ENCODE data around the gene ALG14.

Gene ALG14

DNA sequence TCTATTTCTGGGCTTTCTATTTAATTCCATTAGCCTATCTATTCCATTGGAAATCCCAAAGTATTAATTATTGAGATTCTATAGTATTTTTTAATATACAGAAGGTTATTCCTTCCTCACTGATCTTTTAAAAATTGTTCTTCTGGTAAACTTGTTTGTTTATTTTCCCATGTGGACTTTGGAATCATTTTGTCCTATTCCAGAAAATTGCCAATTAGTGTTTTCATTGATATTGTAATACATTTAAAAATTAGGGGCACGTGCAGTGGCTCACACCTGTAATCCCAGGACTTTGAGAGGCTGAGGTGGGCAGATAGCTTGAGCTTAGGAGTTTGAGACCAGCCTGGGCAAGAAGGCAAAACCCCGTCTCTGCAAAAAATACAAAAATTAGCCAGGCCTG, 36.0 kb upstream of the ALG14 start:
- H3K36me3 ChIP-seq (replicated peaks): no peaks in the 10 kb centered on the region
- no peaks in the 10 kb centered on the region for H3K27me3 ChIP-seq (replicated peaks)
- DNase-seq: no peak
- in situ Hi-C loops (cut with HindIII; ENCODE audit: low pct_ligation_motif_present, low sequenced_read_pairs): no loop called here
- no peak overlapping the region for H3K4me3 ChIP-seq (ENCODE audit: low read depth, low read length)
- TF ChIP-seq, protein P1, sequence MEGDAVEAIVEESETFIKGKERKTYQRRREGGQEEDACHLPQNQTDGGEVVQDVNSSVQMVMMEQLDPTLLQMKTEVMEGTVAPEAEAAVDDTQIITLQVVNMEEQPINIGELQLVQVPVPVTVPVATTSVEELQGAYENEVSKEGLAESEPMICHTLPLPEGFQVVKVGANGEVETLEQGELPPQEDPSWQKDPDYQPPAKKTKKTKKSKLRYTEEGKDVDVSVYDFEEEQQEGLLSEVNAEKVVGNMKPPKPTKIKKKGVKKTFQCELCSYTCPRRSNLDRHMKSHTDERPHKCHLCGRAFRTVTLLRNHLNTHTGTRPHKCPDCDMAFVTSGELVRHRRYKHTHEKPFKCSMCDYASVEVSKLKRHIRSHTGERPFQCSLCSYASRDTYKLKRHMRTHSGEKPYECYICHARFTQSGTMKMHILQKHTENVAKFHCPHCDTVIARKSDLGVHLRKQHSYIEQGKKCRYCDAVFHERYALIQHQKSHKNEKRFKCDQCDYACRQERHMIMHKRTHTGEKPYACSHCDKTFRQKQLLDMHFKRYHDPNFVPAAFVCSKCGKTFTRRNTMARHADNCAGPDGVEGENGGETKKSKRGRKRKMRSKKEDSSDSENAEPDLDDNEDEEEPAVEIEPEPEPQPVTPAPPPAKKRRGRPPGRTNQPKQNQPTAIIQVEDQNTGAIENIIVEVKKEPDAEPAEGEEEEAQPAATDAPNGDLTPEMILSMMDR (IDR thresholded peaks at IDR 0.05; ENCODE audit: low read depth, low read length, missing control alignments): no peak
- no peak overlapping the region for H3K27ac ChIP-seq

DNA sequence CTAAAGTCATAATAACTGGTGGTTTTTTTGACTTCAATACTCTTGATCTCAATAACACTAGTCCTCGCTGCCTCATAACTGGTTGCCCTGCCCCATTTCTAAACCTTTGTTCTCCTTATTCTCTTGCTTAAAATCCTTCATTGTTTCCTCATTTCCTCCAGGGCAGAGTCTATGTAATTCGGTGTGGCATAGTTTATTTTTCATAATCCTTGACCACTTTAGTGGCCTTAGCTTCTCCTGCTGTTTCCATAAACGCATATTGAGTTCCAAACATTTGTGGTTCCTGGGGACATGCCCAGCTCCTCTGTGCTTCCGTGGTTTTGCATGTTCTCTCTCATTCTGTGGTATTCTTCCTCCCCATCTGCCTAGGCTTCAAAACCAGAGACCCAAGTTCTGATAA, 25.4 kb upstream of the ALG14 start:
- no peak for DNase-seq
- Histone ChIP-seq H3K36me3 (replicated peaks) (no peaks in the 10 kb centered on the region), H3K4me3 (ENCODE audit: low read depth, low read length) (no peak overlapping the region), H3K27ac (no peak overlapping the region), H3K27me3 (replicated peaks) (peaks cover 1% of the 10 kb centered on the region)
- TF ChIP-seq, protein P1 (IDR thresholded peaks at IDR 0.05; ENCODE audit: low read depth, low read length, missing control alignments): no peak
- in situ Hi-C loops (cut with HindIII; ENCODE audit: low pct_ligation_motif_present, low sequenced_read_pairs): loop anchor here (25.0 kb wide), 1 partner anchor 139 kb away; the partner anchor contains the start of gene RWDD3

- H3K4me3 ChIP-seq (ENCODE audit: low read depth, low read length): no peak overlapping the region
These were observed 24.7 kb upstream of the ALG14 start for GRCh38 chr1:95097426-95097825.

DNA sequence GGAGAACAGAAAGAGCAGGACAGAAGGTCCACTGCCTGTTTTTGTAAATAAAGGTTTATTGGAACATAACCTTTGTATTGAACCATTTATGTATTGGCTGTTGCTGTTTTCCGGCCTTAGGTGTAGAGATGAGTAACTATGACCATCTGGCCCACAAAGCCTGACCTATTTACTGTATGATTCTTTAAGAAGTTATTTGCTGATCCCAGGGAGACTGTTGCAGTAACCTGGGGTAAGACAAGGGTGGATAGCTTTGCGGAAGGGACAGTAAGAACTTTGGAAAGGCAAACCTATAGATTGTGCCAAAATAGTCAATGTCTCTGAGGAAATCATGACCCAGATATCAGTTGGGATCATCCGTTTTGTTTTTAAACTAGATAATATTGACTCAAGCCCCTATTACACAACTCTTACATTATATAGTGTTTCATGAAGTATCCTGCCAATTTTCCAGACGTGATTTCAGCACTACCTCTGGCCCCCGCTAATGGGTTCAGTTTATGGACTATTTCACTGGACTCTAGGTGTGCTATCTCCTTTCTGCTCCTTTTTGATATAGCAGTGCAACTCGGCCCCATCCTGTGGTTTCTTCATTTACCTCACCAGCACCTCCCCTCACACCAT, 23.6 kb upstream of the ALG14 start:
- no peak overlapping the region for H3K4me3 ChIP-seq (ENCODE audit: low read depth, low read length)
- TF ChIP-seq, protein P1 (IDR thresholded peaks at IDR 0.05; ENCODE audit: low read depth, low read length, missing control alignments): no peak
- H3K27me3 ChIP-seq (replicated peaks): no peaks in the 10 kb centered on the region
- no peak overlapping the region for H3K27ac ChIP-seq
- in situ Hi-C loops (cut with HindIII; ENCODE audit: low pct_ligation_motif_present, low sequenced_read_pairs): loop anchor here (25.0 kb wide), 1 partner anchor 141 kb away; the partner anchor contains the start of gene RWDD3
- no peak for DNase-seq
- no peaks in the 10 kb centered on the region for H3K36me3 ChIP-seq (replicated peaks)

More at GRCh38 chr1:95097426-95097825, 24.7 kb upstream of the ALG14 start:
- Histone ChIP-seq H3K36me3 (replicated peaks) (no peaks in the 10 kb centered on the region), H3K27ac (no peak overlapping the region), H3K27me3 (replicated peaks) (no peaks in the 10 kb centered on the region)
- no peak for DNase-seq
- in situ Hi-C loops (cut with HindIII; ENCODE audit: low pct_ligation_motif_present, low sequenced_read_pairs): loop anchor here (25.0 kb wide), 1 partner anchor 140 kb away; the partner anchor contains the start of gene RWDD3
- TF ChIP-seq, protein P1 (IDR thresholded peaks at IDR 0.05; ENCODE audit: low read depth, low read length, missing control alignments): no peak

DNA sequence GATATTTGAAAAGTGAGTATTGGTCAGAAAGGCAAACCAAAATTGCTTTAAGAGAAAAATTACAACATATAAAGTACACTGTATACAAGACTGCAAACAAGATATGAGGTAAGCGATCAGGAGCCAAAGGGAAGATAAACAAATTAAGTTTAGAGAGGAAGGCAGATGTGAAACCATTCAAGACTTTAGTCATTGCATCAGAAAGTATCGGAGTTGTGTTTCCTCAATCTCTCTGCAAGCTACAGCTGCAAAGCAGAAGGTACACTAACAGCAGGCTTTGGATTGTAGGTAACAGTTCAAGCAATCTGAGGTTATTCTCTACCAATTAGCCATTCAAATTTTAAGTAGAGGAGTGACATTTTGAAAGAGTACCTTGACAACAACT, 23.1 kb upstream of the ALG14 start:
- TF ChIP-seq, protein P1 (IDR thresholded peaks at IDR 0.05; ENCODE audit: low read depth, low read length, missing control alignments): no peak
- no peak for DNase-seq
- Histone ChIP-seq H3K27ac (no peak overlapping the region), H3K4me3 (ENCODE audit: low read depth, low read length) (no peak overlapping the region), H3K36me3 (replicated peaks) (no peaks in the 10 kb centered on the region), H3K27me3 (replicated peaks) (no peaks in the 10 kb centered on the region)
- in situ Hi-C loops (cut with HindIII; ENCODE audit: low pct_ligation_motif_present, low sequenced_read_pairs): loop anchor here (25.0 kb wide), 1 partner anchor 141 kb away; the partner anchor contains the start of gene RWDD3
